Measurements from ENCODE around the gene VWC2. TPM values are rescaled to one million over a fixed set of nuclear protein-coding genes. Genes with fewer than 3 reads are reported as not detected.

Gene VWC2
- total and polyA plus RNA-seq, 10 of the 15 experiments (the other 5 are each of a cell fraction or from before 2014, with no cell fraction given) = 0.01 to 0.06 (median 0.03) TPM; not detected in 7

DNA sequence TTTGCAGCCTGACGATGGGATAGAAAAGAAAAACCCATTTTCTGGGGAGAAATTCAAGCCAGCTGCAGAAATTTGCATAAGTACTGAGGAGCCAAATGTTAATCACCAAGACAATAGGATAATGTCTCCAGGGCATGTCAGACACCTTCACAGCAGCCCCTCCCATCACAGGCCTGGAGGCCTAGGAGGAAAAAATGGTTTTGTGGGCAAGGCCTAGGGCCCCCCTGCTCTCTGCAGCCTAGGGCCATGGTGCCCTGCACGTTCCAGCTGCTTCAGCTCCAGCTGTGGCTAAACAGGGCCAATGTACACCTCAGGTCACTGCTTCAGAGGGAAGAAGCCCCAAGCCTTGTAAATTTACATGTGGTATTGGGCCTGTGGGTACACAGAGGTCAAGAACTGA lies 158.2 kb downstream of the VWC2 start (continued):
- TF ChIP-seq, protein P1, sequence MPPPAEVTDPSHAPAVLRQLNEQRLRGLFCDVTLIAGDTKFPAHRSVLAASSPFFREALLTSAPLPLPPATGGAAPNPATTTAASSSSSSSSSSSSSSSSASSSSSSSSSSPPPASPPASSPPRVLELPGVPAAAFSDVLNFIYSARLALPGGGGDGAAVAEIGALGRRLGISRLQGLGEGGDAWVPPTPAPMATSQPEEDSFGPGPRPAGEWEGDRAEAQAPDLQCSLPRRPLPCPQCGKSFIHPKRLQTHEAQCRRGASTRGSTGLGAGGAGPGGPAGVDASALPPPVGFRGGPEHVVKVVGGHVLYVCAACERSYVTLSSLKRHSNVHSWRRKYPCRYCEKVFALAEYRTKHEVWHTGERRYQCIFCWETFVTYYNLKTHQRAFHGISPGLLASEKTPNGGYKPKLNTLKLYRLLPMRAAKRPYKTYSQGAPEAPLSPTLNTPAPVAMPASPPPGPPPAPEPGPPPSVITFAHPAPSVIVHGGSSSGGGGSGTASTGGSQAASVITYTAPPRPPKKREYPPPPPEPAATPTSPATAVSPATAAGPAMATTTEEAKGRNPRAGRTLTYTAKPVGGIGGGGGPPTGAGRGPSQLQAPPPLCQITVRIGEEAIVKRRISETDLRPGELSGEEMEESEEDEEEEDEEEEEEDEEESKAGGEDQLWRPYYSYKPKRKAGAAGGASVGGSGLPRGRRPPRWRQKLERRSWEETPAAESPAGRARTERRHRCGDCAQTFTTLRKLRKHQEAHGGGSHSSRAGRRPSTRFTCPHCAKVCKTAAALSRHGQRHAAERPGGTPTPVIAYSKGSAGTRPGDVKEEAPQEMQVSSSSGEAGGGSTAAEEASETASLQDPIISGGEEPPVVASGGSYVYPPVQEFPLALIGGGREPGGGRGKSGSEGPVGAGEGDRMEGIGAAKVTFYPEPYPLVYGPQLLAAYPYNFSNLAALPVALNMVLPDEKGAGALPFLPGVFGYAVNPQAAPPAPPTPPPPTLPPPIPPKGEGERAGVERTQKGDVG (CRISPR knock-in tag; IDR thresholded peaks at IDR 0.05) = no peak
- TF ChIP-seq, protein P2, sequence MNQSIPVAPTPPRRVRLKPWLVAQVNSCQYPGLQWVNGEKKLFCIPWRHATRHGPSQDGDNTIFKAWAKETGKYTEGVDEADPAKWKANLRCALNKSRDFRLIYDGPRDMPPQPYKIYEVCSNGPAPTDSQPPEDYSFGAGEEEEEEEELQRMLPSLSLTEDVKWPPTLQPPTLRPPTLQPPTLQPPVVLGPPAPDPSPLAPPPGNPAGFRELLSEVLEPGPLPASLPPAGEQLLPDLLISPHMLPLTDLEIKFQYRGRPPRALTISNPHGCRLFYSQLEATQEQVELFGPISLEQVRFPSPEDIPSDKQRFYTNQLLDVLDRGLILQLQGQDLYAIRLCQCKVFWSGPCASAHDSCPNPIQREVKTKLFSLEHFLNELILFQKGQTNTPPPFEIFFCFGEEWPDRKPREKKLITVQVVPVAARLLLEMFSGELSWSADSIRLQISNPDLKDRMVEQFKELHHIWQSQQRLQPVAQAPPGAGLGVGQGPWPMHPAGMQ (IDR thresholded peaks at IDR 0.05; ENCODE audit: borderline replicate concordance) = no peak

DNA sequence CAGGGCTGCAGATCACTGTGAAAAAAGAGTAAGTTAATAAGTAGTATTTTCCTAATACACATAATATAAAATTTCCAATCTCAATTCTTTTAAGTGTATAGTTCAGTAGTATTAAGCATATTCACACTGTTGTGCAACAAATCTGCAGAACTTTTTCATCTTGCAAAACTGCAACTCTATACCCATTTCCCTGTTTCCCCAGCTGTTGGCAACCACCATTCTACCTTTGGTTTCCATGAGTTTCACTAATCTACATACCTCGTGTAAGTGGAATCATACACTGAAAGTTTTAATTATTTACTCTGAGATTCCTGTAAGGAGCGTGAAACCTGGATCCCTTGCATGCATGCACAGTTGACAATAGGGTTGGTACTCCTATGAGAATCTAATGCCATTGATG lies 164.2 kb downstream of the VWC2 start:
- Histone ChIP-seq H3K4me3 (no peak overlapping the region), H3K36me3 (ENCODE audit: control insufficient read depth in 2 of 2, insufficient read depth in 2 of 2, low read length in 1 of 2) (no peaks in the 10 kb centered on the region), H4K20me1 (ENCODE audit: control insufficient read depth, insufficient read depth) (no peaks in the 10 kb centered on the region), H3K4me2 (ENCODE audit: control insufficient read depth, insufficient read depth) (no peak overlapping the region), H3K27ac (ENCODE audit: control insufficient read depth, insufficient read depth) (no peak overlapping the region), H3K79me2 (ENCODE audit: control insufficient read depth, insufficient read depth, low read length) (no peaks in the 10 kb centered on the region), H3K9me3 (replicated peaks; ENCODE audit: control insufficient read depth, insufficient read depth, low read length) (no peaks in the 10 kb centered on the region), H3K4me1 (ENCODE audit: control insufficient read depth, insufficient read depth, low read length) (no peaks in the 10 kb centered on the region), H2AFZ (ENCODE audit: control insufficient read depth, low read depth, low read length) (no peak overlapping the region), H3K27me3 (replicated peaks in 1 of 2; ENCODE audit: control insufficient read depth in 2 of 2, insufficient read depth in 2 of 2, low read length in 1 of 2) (no peaks in the 10 kb centered on the region), H3K9ac (ENCODE audit: control insufficient read depth, insufficient read depth, low read length) (no peak overlapping the region)
- CTCF ChIA-PET = no interaction called here
- no peak for ATAC-seq
- RAD21 ChIA-PET (ENCODE audit: unreplicated experiment) = no interaction called here
- intact Hi-C loops (cut with micrococcal nuclease; ENCODE audit: unreplicated experiment) = no loop called here
- in situ Hi-C loops (cut with MboI) = no loop called here
- POLR2A ChIA-PET = no interaction called here
- DNase-seq (ENCODE audit: low read depth, low spot score) = no peak
- WGBS (ENCODE audit: insufficient coverage, insufficient replicate concordance, low lambda C conversion rate, missing lambda C conversion rate) = 22% methylated on average over 2 of the region's 2 CpGs
- BruUV-seq (replicated peaks) = no TSS peak
- TF ChIP-seq NFYA (IDR thresholded peaks at IDR 0.05; ENCODE audit: borderline replicate concordance, low read depth, low read length) (no peak), FOS (IDR thresholded peaks at IDR 0.05; ENCODE audit: borderline replicate concordance, extremely low read depth, insufficient read length) (no peak), MTA3 (IDR thresholded peaks at IDR 0.05; ENCODE audit: borderline replicate concordance, low read length) (no peak), ASH2L (IDR thresholded peaks at IDR 0.05; ENCODE audit: borderline replicate concordance, low read depth) (no peak), EZH2 (IDR thresholded peaks at IDR 0.05; ENCODE audit: borderline replicate concordance, control insufficient read depth, low read depth, low read length) (no peak)
- TF ChIP-seq, protein P2 (IDR thresholded peaks at IDR 0.05; ENCODE audit: borderline replicate concordance) = no peak
- SMC1A ChIA-PET (ENCODE audit: uncharacterized antibody, unreplicated experiment) = no interaction called here
- FAIRE-seq = no peak
